Right lobe of liver (tissue), 6 donors: ENCODE data around the gene TLE4. TPM values are rescaled to one million over a fixed set of nuclear protein-coding genes. Genes with fewer than 3 reads are reported as not detected.
"Not testable (repeated sequence)": the region's sequence is repeated elsewhere in the genome, so short reads cannot be mapped to it uniquely, and the experiment has no call there.

Experiments
- ATAC-seq, 4 donors: fragments of 200-7000 bp; cut with Tn5 transposase; one replicate each; pipeline ENCODE4 v1.9.1; 2020; ENCODE audit warnings: mild to moderate bottlenecking in 4 of 4, moderate library complexity in 4 of 4
- DNase-seq, 3 donors: peaks; one replicate each; pipeline ENCODE4 v3.0.0-alpha.2; 2020
- H3K27ac ChIP-seq, 3 donors: fragments of 200-600 bp; one replicate each; pipeline ENCODE4 v1.8.0; 2022
- H3K27me3 ChIP-seq, 2 donors: fragments of 200-600 bp; one replicate each; pipeline ENCODE4 v1.8.0; 2022
- H3K36me3 ChIP-seq, 4 donors: fragments of 200-600 bp; sonication (generic) in 1 of 4; one replicate each; pipeline versions ENCODE4 v1.5.1 to v1.8.0; 2017 to 2022; ENCODE audit warnings: control low read depth in 1 of 4
- H3K4me1 ChIP-seq, 4 donors: fragments of 200-600 bp; sonication (generic) in 1 of 4; one replicate each; pipeline versions ENCODE4 v1.5.1 to v1.8.0; 2017 to 2022; ENCODE audit warnings: control low read depth in 1 of 4
- H3K4me3 ChIP-seq, 3 donors: fragments of 200-600 bp; one replicate each; pipeline ENCODE4 v1.8.0; 2022
- H3K9me3 ChIP-seq, 4 donors: fragments of 200-600 bp; sonication (generic) in 1 of 4; one replicate each; pipeline versions ENCODE4 v1.5.1 to v1.8.0; 2017 to 2022; ENCODE audit warnings: control low read depth in 1 of 4
- CTCF ChIP-seq, 4 donors: fragments of 200-600 bp in 3 of 4; fragments of 450-650 bp in 1 of 4; IDR thresholded peaks; one replicate each; pipeline versions ENCODE4 v1.5.1 to v1.8.0; 2016 to 2022; ENCODE audit warnings: antibody characterized with exemption in 4 of 4, mild to moderate bottlenecking in 2 of 4
- POLR2A ChIP-seq: fragments of 450-650 bp; IDR thresholded peaks from one replicate; pipeline ENCODE4 v1.6.1; 2017; ENCODE audit warnings: antibody characterized with exemption, mild to moderate bottlenecking
- WGBS: methylation state at CpG from one replicate; pipeline ENCODE4 v1.1.6; 2018; ENCODE audit warnings: low coverage, low lambda C conversion rate; ENCODE audit not compliant: insufficient coverage; ENCODE audit errors: missing lambda C conversion rate; 5-methylcytosine and 5-hydroxymethylcytosine counted together
- intact Hi-C, 2 donors: fragments of 100-400 bp; cut with DNase I; formaldehyde crosslinking; loops; one replicate each; pipeline versions ENCODE4 v1.11.2 to v1.14.1; 2022
- total RNA-seq, 6 experiments: library from RNA; depleted of rRNA in 2 of 6; stranded (reverse); fragments of >200 nt in 2 of 6; fragmentation: NEBNext Ultra II Directional in 3 of 6; extraction: Animal tissue kit (Norgen Biotek cat#: 25700) in 3 of 6; gene quantifications; one replicate each; pipeline versions ENCODE4 v1.1.0 to v1.2.4, GENCODE V29; 2016 to 2023
- donor health status: DM: no; HTN: yes; CAD: no.
- donor health status: DM: no; HTN: no; CAD: no.
- donor health status: DM: no; HTN: no; CAD: no.
- donor health status: DM: no; HTN: yes; CAD: no.
- donor health status: DM: no; HTN: yes; CAD: no.

The TLE4 gene
- total RNA-seq, 6 experiments from 2014 or later = 2.9 to 8.3 (median 5.7) TPM

- ATAC-seq (no peak), DNase-seq (no peak)
- intact Hi-C loops = no loop called here
- no peaks in the 10 kb centered on the region for H3K36me3 ChIP-seq
- no peaks in the 10 kb centered on the region for H3K27me3 ChIP-seq
- H3K4me1 ChIP-seq = no peaks in the 10 kb centered on the region
- H3K9me3 ChIP-seq = no peaks in the 10 kb centered on the region
- H3K27ac ChIP-seq = no peak overlapping the region
- H3K4me3 ChIP-seq = no peak overlapping the region
- 80% methylated on average over 4 of the region's 6 CpGs for WGBS
- TF ChIP-seq CTCF (IDR thresholded peaks at IDR 0.05) (no peak), POLR2A (no peak)
Measured at GRCh38 chr9:79744521-79744920, 172.8 kb downstream of the TLE4 start.

- ATAC-seq (no peak), DNase-seq (no peak)
- intact Hi-C loops = no loop called here
- Histone ChIP-seq H3K27me3 (no peaks in the 10 kb centered on the region), H3K4me1 (no peaks in the 10 kb centered on the region), H3K9me3 (no peaks in the 10 kb centered on the region), H3K4me3 (no peak overlapping the region), H3K36me3 (no peaks in the 10 kb centered on the region), H3K27ac (no peak overlapping the region)
- WGBS = 69% methylated on average over 4 of the region's 4 CpGs
- TF ChIP-seq CTCF (IDR thresholded peaks at IDR 0.05) (no peak), POLR2A (no peak)
Measured at GRCh38 chr9:79745752-79746336, 174.1 kb downstream of the TLE4 start.

GRCh38 chr9:79751895-79752466 is 180.2 kb downstream of the TLE4 start:
- H3K9me3 ChIP-seq, DNase-seq, intact Hi-C loops, H3K27ac ChIP-seq, ATAC-seq, H3K27me3 ChIP-seq, H3K4me1 ChIP-seq, H3K36me3 ChIP-seq, H3K4me3 ChIP-seq: not testable (repeated sequence)
- no CpG with 5 or more reads among the region's 1 CpG for WGBS

GRCh38 chr9:79756414-79756813 is 184.6 kb downstream of the TLE4 start:
- Histone ChIP-seq H3K4me1 (no peaks in the 10 kb centered on the region), H3K36me3 (no peaks in the 10 kb centered on the region), H3K9me3 (no peaks in the 10 kb centered on the region), H3K27me3 (no peaks in the 10 kb centered on the region), H3K27ac (no peak overlapping the region), H3K4me3 (no peak overlapping the region)
- intact Hi-C loops = no loop called here
- WGBS = 52% methylated on average over 2 of the region's 2 CpGs
- ATAC-seq (no peak), DNase-seq (no peak)
- TF ChIP-seq POLR2A (no peak), CTCF (IDR thresholded peaks at IDR 0.05) (no peak)

GRCh38 chr9:79757074-79757473 is 185.3 kb downstream of the TLE4 start:
- TF ChIP-seq POLR2A (no peak), CTCF (IDR thresholded peaks at IDR 0.05) (no peak)
- Histone ChIP-seq H3K36me3 (no peaks in the 10 kb centered on the region), H3K4me3 (no peak overlapping the region), H3K4me1 (no peaks in the 10 kb centered on the region), H3K9me3 (no peaks in the 10 kb centered on the region), H3K27ac (no peak overlapping the region), H3K27me3 (no peaks in the 10 kb centered on the region)
- ATAC-seq (no peak), DNase-seq (no peak)
- intact Hi-C loops = no loop called here
